Measurements from ENCODE around the gene BMP10. TPM values are rescaled to one million over a fixed set of nuclear protein-coding genes. Genes with fewer than 3 reads are reported as not detected.

BMP10 gene
- total RNA-seq, 1 experiment from 2014 or later: not detected

DNA sequence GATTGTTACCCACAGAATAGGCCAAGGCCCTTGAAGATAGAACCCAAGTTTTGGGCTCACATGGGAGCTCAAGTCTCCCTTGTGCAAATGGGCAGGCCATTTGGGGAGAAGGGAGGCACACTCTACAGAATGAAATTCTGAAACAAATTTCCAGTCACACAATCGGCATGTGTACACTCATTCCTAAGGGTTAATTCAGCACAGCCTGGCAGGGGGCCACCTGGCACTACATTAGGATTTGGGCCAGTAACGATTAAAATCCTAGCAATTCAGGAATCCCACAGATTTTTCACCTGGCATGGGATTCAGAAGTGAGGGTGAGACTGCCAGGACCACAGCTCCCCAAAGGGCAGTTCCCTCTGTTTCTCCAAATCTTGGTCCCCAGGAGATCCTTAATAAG is 46.4 kb downstream of the BMP10 start:
- Histone ChIP-seq H4K5ac (ENCODE audit: insufficient read length, low read depth, low read length) (no peak overlapping the region), H3K9ac (ENCODE audit: extremely low read depth, insufficient read length, low read length) (no peak overlapping the region), H3K23me2 (ENCODE audit: insufficient read length, low read depth, low read length, poor library complexity, severe bottlenecking) (no peaks in the 10 kb centered on the region), H3K14ac (ENCODE audit: insufficient read depth, low read length) (no peak overlapping the region), H3K79me2 (ENCODE audit: insufficient read depth, low read length) (no peaks in the 10 kb centered on the region), H2BK120ac (ENCODE audit: low read depth, low read length, poor library complexity, severe bottlenecking) (no peak overlapping the region), H3K27ac (ENCODE audit: insufficient read length, low read depth, low read length) (no peak overlapping the region), H4K91ac (ENCODE audit: insufficient read length, low read depth, low read length) (no peak overlapping the region), H3K23ac (ENCODE audit: insufficient read length, low read depth, low read length) (no peak overlapping the region), H2BK12ac (ENCODE audit: insufficient read length, low read depth, low read length) (no peak overlapping the region), H3K4me2 (ENCODE audit: insufficient read depth, insufficient read length, low read length) (no peak overlapping the region), H4K8ac (replicated peaks; ENCODE audit: insufficient read length, low read depth, low read length) (no peak overlapping the region), H2BK5ac (ENCODE audit: insufficient read length, low read length) (no peak overlapping the region), H3K79me1 (ENCODE audit: insufficient read depth, low read depth, low read length, poor library complexity, severe bottlenecking) (no peaks in the 10 kb centered on the region), H3K4ac (ENCODE audit: low read depth, low read length) (no peak overlapping the region), H2AFZ (ENCODE audit: low read length) (no peak overlapping the region), H3K18ac (ENCODE audit: insufficient read length, low read depth, low read length) (no peak overlapping the region), H4K20me1 (ENCODE audit: control insufficient read depth, insufficient read depth, insufficient read length) (no peaks in the 10 kb centered on the region), H2BK20ac (ENCODE audit: low read depth, low read length, poor library complexity, severe bottlenecking) (no peak overlapping the region), H3K27me3 (ENCODE audit: insufficient read depth, low read length) (no peaks in the 10 kb centered on the region), H3T11ph (ENCODE audit: low read length) (no peak overlapping the region), H2BK15ac (ENCODE audit: low read depth, low read length) (no peak overlapping the region), H2AK5ac (ENCODE audit: insufficient read length, low read length) (no peak overlapping the region), H3K4me1 (ENCODE audit: insufficient read depth, low read length) (no peaks in the 10 kb centered on the region), H3K9me3 (ENCODE audit: control insufficient read depth, low read depth, low read length) (no peaks in the 10 kb centered on the region), H3K56ac (ENCODE audit: insufficient read length, low read depth, low read length) (no peak overlapping the region)
- Mint-ChIP-seq H3K9me3 (no peaks in the 10 kb centered on the region), H3K27me3 (ENCODE audit: low read depth) (no peaks in the 10 kb centered on the region), H3K36me3 (ENCODE audit: insufficient read depth in 1 of 3, low read depth in 3 of 3) (peaks cover 0 to 5% (median 0%) of the 10 kb centered on the region in 3 experiments; a peak in 3 of 7 replicates), H3K4me1 (peaks cover 7 to 8% of the 10 kb centered on the region in 2 experiments), H3K4me3 (no peak overlapping the region), H3K27ac (no peak overlapping the region)
- WGBS (ENCODE audit: extremely low coverage, insufficient read length, low lambda C conversion rate): no CpG with 5 or more reads among the region's 2 CpGs
- TF ChIP-seq, protein P1, sequence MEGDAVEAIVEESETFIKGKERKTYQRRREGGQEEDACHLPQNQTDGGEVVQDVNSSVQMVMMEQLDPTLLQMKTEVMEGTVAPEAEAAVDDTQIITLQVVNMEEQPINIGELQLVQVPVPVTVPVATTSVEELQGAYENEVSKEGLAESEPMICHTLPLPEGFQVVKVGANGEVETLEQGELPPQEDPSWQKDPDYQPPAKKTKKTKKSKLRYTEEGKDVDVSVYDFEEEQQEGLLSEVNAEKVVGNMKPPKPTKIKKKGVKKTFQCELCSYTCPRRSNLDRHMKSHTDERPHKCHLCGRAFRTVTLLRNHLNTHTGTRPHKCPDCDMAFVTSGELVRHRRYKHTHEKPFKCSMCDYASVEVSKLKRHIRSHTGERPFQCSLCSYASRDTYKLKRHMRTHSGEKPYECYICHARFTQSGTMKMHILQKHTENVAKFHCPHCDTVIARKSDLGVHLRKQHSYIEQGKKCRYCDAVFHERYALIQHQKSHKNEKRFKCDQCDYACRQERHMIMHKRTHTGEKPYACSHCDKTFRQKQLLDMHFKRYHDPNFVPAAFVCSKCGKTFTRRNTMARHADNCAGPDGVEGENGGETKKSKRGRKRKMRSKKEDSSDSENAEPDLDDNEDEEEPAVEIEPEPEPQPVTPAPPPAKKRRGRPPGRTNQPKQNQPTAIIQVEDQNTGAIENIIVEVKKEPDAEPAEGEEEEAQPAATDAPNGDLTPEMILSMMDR (conservative IDR thresholded peaks at IDR 0.05): no peak
- no peak for DNase-seq

Measured in H9 (cell line).